Kidney capillary endothelial cell (primary cell): Measurements from ENCODE around the gene TRAF4.
"Not testable (repeated sequence)": the region's sequence is repeated elsewhere in the genome, so short reads cannot be mapped to it uniquely, and the experiment has no call there.

ENCODE experiments used
- DNase-seq: peaks from one replicate; pipeline ENCODE4 v3.0.0-alpha.2; 2018; ENCODE audit warnings: low spot score

The TRAF4 gene

GRCh38 chr17:28714281-28714680, 29.5 kb upstream of the TRAF4 start:
- DNase-seq = no peak

- DNase-seq = no peak
Observed at GRCh38 chr17:28715217-28715616, 28.6 kb upstream of the TRAF4 start.

- no peak for DNase-seq
Observed at GRCh38 chr17:28716740-28717577, 26.9 kb upstream of the TRAF4 start.

GRCh38 chr17:28717578-28718332, 26.1 kb upstream of the TRAF4 start, which contains the start of gene RAB34:
Gene RAB34 (minus strand): TSS chr17:28717868. CDS start chr17:28717266, 602 bp downstream.
- no peak for DNase-seq

GRCh38 chr17:28718333-28719020, 25.3 kb upstream of the TRAF4 start:
- DNase-seq = no peak

- DNase-seq = no peak
Observed at GRCh38 chr17:28719021-28719433, 24.8 kb upstream of the TRAF4 start.

GRCh38 chr17:28720247-28720996, 23.4 kb upstream of the TRAF4 start:
- no peak for DNase-seq

- not testable (repeated sequence) for DNase-seq
Observed at GRCh38 chr17:28720997-28721329, 22.8 kb upstream of the TRAF4 start.

GRCh38 chr17:28722417-28723158, 21.2 kb upstream of the TRAF4 start:
- no peak for DNase-seq

- DNase-seq = no peak
Observed at GRCh38 chr17:28723159-28723835, 20.5 kb upstream of the TRAF4 start.

GRCh38 chr17:28723836-28724499, 19.8 kb upstream of the TRAF4 start:
- not testable (repeated sequence) for DNase-seq

- DNase-seq = no peak
Observed at GRCh38 chr17:28724500-28725165, 19.2 kb upstream of the TRAF4 start.

GRCh38 chr17:28725166-28725659, 18.6 kb upstream of the TRAF4 start:
- no peak for DNase-seq

- no peak for DNase-seq
Observed at GRCh38 chr17:28725660-28726225, 18.1 kb upstream of the TRAF4 start.

GRCh38 chr17:28726226-28726626, 17.6 kb upstream of the TRAF4 start, which contains the start of gene TLCD1:
Gene TLCD1 (minus strand): TSS chr17:28726233. CDS start chr17:28726097, 136 bp downstream.
- peak; percentile 53 for DNase-seq

GRCh38 chr17:28726627-28727491, 17.0 kb upstream of the TRAF4 start:
- DNase-seq = peak; percentile 90

- DNase-seq = peak; percentile 88
Observed at GRCh38 chr17:28728364-28729200, 15.2 kb upstream of the TRAF4 start, which contains the start of gene NEK8. Gene NEK8 (plus strand): TSS chr17:28728788. CDS start chr17:28728814, 26 bp downstream.
